GM19395 (cell line): Measurements from ENCODE around the gene BEST4.
"Not testable (repeated sequence)": the region's sequence is repeated elsewhere in the genome, so short reads cannot be mapped to it uniquely, and the experiment has no call there.

Source experiments
- ATAC-seq: cut with Tn5 transposase; IDR thresholded peaks from one replicate; pipeline ENCODE4 v1.9.1; 2021; ENCODE audit warnings: mild to moderate bottlenecking, moderate library complexity; ENCODE audit not compliant: unreplicated experiment

BEST4 gene

DNA sequence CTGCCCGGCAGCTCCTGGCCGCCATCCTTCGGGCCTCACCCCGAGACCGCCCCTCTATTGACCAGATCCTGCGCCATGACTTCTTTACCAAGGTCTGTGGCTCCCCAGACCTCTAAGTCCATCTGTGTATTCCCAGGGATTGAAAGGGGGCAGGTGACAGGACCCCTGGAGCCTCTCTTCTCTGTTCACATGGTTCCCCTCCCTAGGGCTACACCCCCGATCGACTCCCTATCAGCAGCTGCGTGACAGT lies 15.0 kb upstream of the BEST4 start:
- no peak for ATAC-seq

DNA sequence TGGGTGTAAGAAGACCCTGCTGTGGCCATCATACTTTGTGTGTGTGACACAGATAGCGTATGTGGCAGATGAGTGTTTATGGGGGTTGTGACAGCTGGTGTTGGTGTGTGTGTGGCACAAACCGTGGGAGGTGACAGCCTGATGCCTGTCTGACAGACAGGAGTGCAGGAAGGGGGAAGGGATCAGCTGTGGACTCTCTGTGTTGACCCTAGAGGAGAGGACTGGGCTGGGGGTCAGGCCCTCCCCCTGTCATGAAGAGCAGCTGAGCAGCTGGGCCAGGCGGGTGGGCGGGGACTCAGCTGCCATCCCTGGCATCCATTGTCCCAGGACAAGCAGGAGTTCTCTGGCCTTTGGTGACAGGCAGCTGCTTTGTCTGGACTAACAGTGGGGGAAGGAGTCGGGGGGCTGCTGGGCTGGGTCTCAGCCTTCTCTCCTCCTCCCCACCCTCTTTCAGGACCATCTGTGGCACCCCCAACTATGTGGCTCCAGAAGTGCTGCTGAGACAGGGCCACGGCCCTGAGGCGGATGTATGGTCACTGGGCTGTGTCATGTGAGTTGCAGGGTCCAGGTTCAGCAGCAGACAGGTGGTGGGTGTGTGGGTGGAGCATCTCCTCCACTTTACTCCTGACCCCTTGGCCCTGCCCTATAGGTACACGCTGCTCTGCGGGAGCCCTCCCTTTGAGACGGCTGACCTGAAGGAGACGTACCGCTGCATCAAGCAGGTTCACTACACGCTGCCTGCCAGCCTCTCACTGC lies 14.5 kb upstream of the BEST4 start:
- ATAC-seq, result no peak

DNA sequence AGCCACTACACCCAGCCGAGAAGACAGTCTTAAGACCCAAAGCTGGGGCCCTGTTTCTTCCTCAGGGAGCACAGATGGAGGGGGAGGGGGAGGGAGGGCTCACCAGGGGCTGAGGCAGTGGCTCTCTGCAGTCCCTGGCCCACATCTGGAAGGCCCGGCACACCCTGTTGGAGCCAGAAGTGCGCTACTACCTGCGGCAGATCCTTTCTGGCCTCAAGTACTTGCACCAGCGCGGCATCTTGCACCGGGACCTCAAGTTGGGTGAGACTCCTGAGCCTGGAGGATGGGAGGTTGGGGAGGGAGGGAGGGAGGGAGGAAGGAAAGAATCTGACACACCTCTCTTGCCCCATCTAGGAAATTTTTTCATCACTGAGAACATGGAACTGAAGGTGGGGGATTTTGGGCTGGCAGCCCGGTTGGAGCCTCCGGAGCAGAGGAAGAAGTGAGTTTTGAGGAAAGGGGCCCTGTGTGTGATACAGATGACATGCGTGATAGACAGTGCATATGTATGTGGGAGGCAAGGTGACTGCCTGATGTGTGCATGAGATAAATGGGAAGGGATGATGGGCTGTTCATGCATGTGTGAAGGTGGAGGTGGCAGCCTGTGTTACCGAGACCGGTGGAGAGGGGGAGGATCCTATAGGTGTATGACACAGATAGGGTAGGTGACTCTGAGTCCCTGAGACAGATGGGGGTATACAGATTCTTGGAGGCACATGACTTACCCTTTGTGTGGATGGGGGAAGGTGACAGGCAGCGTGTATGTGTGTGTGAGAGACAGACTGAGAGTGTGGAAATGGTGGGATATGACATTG lies 13.7 kb upstream of the BEST4 start:
- no peak for ATAC-seq

DNA sequence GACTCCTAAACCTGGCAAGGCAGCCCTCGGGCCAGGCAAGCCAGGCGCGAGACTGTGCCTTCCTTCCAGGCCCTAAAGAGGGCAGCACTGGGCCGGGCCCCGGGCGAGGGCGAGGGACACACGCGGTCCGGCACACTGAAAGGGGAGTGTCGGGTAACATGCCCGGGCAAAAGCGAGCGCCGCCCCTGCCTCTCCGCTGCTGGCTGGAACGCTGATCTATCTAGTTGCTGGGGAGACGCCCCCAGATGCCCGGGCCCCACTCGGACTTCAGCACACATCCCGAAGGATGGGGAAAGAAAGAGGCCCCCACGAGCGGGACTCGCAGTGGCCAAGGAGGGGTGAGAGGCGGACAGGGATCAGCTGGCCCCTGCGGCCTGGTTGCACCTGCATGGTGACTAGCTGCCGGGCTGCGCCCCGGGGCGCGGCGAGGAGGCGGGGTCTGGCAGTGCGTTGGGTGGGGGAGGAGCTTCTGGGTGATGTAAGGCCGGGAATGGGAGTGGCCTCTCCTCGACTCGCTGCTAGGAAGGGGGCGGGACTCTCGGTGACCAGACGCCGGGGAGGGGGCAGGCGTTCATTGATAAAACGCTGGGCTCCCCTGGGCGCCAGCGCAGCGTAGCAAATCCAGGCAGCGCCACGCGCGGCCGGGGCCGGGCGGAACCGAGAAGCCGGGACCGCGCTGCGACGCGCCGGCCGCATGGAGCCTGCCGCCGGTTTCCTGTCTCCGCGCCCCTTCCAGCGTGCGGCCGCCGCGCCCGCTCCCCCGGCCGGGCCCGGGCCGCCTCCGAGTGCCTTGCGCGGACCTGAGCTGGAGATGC lies 12.0 kb upstream of the BEST4 start, which contains the start of gene PLK3:
TSS of gene PLK3 (plus strand) at position 608 of the 815 bp plus-strand sequence. CDS start at position 695, 87 bp downstream.
- peak; percentile 91 for ATAC-seq

DNA sequence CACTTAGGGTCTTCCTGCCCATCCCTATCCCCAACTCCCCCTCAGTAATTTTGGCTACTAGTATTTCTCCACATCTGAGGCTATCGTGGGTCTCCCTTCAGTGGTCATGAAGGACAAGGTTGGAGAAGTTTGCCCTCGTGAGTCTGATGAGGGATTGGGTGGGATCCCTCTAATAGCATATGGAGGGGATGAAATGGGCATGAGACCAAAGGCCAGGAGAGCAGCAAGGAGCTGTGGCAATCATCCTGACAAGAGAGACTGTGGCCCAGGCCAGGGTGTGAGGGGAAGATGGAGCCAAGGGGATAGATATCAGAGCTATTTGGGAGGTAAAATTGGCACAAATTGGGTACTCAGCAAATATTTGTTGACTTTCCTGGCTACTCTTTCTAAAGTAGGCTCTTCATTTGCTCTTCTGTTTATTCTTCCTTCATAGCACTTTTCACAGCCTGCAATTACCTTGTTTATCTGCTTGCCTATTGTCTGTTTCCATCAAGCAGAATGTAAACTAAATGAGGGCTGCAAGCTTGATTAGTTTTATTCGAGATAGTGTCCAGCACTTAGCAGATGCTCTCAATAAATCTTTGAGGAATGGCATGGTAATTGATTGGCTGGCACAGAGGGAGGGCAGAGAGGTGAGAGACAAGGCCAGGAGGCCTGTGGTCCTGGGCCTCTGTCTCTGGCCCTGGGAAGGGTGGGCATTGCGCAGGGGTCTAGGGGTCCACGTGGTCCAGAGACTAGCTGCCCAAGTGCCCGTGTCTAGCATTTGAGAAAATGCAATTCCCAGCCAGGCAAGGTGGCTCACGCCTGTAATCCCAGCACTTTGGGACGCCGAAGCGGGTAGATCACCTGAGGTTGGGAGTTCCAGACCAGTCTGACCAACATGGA lies 10.8 kb upstream of the BEST4 start:
- ATAC-seq, result no peak

DNA sequence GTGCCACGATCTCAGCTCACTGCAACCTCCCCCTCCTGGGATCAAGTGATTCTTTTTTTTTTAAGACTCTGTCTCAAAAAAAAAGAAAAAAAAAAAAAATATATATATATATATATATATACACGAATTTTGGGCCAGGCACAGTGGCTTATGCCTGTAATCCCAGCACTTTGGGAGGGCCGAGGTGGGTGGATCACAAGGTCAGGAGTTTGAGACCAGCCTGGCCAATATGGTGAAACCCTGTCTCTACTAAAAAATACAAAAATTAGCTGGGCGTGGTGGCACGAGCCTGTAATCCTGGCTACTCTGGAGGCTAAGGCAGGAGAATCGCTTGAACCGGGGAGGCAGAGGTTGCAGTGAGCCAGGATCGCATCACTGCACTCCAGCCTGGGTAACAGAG lies 9.9 kb upstream of the BEST4 start:
- ATAC-seq, result not testable (repeated sequence)

DNA sequence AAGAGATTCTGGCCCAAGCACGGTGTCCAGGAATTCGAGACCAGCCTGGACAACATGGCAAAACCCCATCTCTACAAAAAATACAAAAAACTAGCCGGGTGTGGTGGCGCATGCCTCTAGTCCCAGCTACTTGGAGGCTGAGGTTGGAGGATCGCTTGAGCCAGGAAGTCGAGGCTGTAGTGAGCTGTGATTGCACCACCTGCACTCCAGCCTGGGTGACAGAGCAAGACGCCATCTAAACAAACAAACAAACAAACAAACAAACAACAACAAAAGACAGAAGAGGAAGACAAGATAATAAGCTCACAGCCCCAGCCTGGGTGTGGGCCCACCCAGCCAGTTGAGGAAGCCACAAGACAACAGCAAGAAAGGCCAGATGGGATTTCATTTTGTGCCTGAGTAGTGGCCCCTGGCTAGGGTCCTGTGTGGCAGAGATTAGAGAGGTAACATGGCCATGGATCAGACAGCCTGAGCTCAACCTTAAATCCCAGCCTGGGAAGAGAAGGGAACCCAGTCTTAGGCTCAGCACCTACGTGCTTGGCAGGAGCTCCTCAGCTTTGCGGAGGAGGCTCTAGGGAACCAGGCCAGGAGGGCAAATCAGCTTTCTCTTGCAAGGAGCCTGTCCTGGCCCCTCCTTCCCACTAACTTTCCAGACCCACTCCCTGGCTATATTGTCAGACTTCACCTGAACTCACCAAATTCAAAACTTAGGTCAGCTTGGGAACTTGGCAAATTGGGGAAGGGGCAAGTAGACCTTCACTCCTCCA lies 4.9 kb upstream of the BEST4 start:
- ATAC-seq, result no peak

DNA sequence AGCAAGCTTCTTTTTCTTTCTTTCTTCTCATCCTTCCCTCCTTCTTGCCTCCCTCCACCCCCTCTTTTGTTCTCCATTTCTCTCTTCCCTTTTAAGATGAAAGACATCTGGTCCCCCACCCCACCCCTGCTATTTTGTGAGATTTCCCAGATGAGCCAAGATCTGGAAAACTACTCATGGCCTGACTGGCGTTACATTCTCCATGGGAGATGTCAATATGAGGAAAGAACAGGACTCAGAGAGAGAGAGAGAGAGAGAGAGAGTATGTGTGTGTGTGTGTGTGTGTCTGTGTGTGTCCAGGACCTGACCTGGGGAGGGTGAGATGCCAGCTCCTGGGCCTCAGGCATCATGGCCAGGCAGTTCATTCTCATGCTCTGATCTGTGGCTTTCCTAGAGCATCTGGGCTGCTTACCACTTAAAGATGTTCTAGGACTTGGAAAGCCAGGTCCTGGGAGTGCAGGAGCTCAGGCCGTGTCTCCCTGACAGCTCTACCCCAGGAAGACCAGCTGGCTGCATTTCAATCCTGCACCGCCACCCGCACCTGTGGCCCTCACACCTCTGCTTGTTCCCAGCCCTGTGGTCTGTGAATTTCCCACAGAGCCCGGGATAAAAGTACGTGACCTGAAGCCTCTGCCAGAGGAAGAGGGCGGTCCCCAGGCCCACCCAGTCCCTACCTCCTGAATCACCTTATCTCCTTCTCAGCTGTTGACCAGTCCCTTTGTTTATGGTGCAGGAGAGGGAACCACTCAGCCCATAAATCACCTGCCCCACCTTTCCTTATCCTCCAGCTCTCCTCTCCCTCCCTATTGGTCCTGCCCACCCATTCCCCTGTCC lies 3.2 kb upstream of the BEST4 start:
- no peak for ATAC-seq

DNA sequence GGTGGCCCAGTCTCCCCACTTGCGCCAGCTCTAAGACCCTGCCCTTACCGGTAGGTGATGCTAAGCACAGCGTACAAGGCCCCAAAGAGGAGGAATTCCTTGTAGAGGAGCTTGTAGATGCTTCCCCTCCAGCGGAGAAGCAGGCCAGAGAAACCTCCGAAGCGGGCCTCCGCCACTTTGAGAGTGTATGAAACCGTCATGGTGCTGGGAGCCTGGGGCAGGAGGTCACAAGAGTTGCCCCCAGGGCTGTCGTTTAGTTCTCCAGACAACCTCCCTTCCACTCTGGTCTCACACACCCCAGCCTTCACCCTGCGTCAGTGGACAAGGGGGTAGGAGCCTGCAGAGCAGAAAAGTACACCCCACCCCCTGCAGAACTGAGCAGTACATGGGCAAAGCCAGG lies 464 bp downstream of the BEST4 start:
- no peak for ATAC-seq

DNA sequence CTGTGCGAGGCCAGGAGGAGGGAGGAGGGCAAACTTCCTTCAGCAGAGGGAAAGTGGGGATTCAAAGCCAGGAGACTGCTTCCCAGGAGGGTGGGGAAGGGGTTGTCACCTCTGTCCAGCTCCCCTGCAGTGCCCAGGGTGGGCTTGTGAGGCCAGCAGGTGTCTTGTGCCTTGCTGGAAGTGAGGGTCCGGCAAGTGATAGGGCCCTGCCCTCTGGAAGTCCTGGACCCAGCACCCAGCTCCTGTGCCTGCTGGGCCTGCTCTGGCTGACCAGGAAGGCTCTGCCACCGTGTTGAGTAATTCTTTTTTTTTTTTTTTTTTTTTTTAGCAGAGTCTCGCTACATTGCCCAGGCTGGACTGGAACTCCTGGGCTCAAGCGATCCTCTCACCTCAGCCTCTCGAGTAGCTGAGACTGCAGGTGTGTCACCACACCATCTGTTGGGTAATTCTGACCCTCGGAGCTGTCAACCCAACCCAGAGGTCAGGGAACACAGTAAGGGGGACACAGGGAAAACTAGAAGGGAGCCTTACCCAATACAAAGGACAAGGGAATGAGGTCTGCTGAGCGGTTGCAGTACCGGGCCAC lies 1.0 kb downstream of the BEST4 start:
- ATAC-seq, result no peak

DNA sequence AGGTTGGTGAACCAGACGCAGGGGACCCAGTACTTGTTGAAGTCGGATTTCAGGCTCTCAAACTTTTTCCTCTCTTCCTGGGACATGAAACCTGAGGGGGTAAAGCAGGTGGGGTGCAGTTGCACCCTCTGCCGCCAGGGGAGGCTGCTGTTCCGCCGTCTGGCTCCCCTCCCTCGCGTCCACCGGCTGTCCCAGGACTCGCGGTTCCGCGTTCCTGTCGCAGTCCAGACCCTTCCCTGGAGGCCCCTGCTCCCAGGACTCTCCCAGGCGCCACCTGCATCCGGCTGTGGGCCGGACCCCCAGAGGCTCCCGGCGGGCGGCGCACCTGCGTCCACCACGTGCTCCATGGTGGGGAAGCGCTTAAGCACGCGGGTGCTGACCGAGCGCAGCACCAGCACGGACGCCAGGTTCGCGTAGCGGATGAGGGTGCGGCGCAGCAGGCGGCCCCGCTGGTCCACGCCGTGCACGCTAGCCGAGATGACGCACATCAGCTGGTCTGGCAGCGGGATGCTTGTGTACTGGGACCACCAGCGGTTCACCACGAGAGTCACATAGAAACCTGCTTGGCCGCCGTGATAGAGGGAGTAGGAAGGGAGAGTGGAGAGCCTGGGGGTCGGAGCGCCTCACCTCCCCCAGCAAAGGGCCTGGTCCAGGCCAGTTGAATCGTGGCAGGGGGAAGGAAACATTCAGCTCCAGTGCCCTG lies 1.7 kb downstream of the BEST4 start:
- no peak for ATAC-seq

DNA sequence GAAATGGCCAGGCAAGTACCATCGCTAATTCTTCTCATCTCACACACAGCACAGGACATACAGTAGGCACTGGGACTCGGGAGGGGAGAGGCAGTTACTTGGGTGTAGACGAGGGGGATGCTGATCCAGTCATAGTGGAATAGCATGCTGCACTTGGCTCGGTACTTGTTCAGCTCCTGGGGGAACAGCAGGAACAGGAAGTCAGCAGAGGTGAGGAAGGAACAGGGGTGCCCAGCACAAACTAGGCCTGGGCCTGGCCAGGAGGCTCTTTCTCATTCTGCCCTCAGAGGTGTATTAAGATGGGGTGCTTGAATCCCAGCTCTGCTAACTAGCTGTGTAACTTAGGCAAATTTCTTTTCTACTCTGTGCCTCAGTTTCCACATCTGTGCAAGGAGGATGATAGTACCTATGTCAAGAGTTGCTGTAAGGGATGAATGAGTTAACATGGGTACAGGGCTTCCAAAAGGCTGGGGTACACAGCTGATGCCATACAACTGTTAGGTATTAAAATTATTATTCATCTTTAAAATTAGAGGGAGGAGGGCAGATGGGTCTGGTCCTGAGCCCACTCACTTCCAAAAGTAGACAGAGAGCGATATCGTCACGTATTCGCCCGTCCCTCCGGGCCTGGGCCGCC lies 2.4 kb downstream of the BEST4 start:
- no peak for ATAC-seq

DNA sequence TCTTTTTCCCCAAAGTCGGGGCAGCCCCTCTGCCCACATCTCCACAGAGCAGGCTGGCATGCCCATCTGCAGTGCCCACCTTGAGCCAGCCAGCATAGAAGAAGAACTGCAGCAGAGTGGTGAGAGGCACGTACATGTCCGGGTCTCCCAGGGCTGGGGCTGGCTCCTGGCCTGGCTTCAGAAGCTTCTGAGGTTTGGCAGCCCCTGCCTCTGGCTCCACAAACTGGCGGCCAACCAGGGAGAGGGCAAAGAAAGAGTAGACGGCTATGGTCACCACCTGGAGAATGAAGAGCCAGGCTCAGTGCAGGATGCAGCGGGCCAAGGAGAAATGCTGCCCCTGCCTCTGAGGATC lies 3.0 kb downstream of the BEST4 start:
- no peak for ATAC-seq

DNA sequence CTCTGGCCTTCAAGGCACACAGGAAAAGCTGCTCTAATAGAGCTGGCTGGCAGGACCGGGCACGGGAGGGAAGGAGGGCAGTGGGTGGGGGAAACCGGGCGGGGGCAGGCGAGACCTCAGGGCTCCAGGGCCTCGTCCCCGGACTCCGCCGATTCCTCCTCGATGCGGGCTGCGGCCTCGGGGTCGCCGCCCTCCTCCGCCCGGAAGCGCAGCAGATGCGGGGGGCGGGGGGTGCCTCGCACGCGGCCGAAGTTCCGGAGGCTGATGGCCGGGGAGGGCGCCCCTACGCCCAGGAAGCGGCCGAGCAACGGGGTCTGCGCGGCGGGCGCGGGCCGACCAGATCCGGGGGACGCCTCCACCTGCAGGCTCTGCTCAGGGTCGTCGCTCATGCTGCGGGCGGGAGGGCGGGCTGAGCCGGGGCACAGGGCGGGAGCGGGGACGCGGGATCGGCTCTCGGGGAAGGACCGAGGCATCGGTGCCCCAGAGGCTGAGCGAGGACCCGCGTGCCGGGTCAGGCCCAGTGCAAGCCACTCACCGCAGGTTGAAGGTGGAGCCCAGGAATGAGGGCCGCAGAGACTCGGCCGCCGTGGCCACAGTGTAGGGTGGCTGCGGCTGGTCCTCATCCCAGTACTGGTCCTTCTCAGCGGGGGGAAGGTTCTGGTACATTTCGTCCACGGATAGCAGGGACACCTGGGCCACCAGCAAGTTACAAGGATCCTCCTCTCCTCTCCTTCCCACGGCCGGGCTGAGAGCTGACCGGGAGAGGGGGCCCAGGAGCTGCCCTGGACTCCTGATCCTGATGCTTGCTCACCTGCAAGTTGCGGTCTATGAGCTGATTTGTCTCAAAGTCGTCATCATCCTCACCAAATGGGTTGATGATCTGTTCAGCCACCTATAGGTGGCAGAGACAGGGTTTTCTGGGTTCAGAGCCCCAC lies 3.6 kb downstream of the BEST4 start:
- ATAC-seq, result no peak

DNA sequence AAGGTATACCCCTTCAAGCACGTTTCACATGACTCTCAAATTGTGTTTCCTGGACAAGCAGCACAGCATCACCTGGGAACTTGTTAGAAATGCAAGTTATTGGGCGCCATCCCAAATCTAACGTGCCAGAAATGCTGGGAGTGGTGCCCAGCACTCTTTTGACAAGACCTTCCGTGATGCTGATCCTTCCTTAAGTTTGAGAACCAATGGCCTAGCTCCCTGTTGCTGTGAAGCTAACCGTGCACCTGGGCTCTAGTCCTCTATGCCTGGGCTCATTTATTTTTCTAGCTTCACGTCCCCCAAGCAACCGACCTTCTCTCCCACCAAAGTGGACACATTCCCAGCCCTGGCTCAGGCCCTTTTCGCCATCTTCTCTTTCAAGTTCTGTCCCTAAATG lies 4.3 kb downstream of the BEST4 start:
- ATAC-seq, result no peak

DNA sequence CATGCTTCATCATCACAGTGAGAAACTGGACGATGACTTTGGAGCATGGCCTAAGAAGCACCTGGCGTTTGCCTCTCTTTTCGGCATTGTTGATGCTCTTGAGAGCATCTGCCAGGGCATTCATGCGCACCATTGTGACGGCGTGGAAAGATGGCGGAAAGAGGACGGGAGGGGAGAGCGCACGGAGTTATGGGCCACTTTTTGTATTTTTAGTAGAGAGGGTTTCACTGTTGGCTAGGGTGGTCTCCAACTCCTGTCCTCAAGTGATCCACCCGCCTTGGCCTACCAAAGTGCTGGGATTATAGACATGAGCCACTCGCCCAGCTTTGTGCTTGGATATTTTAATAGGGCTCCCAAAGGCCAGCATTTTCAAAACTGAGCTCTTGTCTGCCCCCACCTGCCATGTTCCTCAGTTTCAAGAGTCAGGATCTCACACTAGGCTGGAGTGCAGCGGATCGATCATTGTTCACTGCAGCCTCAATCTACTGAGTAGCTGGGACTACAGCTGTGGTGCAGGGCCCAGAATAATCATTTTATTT lies 7.3 kb downstream of the BEST4 start:
- ATAC-seq, result no peak
